ENCODE data around the gene UGT1A7.
"Not testable (repeated sequence)": the region's sequence is repeated elsewhere in the genome, so short reads cannot be mapped to it uniquely, and the experiment has no call there.

The UGT1A7 gene

DNA sequence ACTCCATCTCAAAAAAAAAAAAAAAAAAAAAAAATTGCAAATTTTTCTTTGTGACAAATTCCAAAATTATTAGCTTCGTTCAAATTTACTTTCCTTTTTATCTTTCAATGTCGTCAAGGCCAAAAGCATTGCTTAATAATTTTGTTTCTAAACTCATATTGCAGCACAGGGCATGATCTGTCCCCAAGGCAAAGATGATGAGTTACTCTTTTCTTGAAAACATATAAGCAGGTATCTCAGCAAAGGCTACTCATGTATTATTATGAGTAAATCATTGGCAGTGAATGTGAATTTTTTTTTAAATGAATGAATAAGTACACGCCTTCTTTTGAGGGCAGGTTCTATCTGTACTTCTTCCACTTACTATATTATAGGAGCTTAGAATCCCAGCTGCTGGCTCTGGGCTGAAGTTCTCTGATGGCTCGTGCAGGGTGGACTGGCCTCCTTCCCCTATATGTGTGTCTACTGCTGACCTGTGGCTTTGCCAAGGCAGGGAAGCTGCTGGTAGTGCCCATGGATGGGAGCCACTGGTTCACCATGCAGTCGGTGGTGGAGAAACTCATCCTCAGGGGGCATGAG is at the start of gene UGT1A7:
Gene UGT1A7, plus strand, starts transcription at position 381 of the 579 bp plus-strand sequence. Its CDS starts 37 bp downstream, at position 418.
- no peak for DNase-seq

DNA sequence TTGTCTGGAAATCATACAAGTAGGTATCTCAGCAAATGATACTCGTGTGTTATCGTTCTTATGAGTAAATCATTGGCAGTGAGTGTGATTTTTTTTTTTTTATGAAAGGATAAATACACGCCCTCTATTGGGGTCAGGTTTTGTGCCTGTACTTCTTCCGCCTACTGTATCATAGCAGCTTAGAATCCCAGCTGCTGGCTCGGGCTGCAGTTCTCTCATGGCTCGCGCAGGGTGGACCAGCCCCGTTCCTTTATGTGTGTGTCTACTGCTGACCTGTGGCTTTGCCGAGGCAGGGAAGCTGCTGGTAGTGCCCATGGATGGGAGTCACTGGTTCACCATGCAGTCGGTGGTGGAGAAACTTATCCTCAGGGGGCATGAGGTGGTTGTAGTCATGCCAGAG is 45.4 kb upstream of the UGT1A7 start, which contains the start of gene UGT1A10:
Gene UGT1A10, plus strand, starts transcription at position 143 of the 400 bp plus-strand sequence. Its CDS starts 75 bp downstream, at position 218.
- DNase-seq: not testable (repeated sequence)

DNA sequence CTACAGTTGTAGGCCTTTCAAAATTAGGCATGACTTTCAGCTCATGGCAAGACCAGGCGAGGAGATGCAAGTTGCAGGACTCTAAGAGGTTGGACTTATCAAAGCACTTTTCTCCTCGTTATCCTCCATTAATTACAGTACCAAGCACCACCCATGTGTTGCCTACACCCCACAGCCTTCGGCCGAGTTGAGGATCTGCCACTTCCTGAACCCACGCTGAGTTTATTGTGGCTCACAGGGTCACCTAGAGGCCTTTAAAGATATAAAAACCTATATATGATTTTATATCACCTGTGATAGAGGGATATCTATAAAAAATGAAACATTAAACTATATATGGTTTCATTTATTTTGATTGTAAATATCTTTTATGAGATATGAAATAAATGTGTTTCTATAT is 42.9 kb upstream of the UGT1A7 start:
- no peak for DNase-seq

DNA sequence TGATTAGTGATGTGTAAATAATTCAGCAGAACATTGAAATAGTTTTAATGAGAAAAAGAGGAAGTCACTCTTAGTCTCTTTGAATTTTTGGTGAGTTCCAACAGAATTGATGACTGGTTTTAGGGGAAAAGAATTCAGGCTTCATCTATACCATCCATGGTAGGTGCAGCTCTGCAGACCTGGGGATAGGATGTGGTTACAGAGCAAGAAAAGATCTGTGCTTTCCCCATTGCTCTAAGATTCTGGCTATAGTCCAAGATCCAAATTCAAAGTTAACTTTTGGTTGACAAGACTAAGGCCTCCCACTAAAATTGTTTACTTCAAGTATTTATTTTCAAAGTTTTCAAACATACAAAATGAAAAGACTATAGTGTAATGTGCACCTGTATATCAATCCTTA is 41.8 kb upstream of the UGT1A7 start:
- no peak for DNase-seq

DNA sequence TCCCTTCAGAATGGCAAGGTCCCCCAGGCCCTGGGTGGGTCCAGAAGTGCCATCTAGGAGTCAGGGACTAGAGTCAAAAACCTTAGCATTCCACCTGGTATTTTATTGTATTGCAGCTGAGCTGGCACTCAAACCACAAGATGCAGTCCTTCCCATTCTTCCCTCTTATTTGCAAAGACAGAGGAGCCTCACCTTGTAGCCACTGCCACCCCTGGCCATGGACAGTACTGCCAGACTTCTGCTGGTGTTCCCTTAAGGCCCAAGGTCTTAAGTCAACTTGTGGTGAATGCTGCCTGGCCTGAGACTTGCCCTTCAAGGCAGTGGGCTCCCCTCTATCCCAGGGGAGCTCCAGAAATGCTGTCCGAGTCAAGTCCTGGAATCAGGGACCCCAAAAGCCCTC is 38.6 kb upstream of the UGT1A7 start:
- no peak for DNase-seq

DNA sequence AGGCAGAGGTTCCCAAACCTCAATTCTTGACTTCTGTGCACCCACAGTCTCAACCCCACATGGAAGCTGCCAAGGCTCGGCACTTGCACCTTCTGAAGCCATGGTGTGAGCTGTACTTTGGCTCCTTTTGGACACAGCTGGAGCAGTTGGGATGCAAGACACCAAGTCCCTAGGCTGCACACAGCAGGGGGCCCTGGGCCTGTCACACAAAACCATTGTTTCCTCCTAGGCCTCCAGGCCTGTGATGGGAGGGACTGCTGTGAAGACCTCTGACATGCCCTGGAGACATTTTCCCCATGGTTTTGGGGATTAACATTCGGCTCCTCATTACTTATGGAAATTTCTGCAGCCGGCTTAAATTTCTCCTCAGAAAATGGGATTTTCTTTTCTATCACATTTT is 35.7 kb upstream of the UGT1A7 start:
- not testable (repeated sequence) for DNase-seq

DNA sequence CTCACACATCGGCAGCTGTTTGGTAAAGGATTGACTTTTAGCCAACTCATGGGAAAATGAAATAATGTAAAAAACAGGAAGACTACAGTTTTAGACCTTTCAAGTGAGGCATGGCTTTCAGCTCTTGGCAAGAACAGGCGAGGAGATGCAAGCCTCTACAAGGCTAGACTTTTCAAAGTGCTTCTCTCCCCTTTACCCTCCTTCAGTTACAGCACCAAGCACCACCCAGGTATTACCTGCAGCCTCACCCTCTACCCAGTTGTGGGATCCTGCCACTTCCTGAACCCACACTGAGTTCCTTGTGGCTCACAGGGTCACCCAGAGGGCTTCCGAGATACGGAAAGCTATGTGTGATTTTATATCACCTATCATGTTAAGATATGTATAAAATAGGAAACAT is 30.7 kb upstream of the UGT1A7 start:
- no peak for DNase-seq

DNA sequence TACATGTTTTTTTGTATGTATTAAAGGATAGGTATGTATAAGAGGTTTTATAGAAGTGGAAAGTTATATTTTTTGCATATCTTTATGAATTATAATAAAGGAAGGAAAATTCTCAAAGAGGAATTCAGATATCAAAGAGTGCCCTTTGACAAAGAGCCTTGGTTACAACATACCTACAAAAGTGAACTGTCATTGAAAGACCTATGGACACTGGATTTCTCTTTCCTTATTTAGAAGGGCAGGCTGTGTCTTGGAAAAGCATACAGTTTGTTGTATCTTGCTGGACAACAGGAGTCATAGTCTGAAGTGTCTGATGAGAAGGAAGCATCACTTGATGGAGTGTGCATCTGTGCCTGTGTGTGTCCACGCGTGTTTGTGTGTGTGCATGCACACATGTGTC is 30.3 kb upstream of the UGT1A7 start:
- DNase-seq: no peak

DNA sequence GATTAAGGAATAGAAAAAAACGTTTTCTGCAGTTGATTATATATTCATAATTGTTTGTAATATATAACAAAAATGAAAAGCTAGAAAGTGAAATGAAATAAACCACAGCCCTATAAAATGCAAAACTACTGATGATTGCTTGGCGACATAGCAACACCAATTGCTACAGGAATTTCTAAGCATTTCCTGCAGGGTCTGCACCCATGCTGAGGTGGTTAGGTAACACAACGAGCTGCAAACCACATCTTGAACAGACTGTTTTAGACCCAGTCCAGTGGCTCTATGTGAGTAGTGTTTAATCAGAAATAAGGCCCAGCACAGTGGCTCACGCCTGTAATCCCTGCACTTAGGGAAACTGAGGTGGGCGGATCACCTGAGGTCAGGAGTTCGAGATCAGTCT is 27.2 kb upstream of the UGT1A7 start:
- no peak for DNase-seq

DNA sequence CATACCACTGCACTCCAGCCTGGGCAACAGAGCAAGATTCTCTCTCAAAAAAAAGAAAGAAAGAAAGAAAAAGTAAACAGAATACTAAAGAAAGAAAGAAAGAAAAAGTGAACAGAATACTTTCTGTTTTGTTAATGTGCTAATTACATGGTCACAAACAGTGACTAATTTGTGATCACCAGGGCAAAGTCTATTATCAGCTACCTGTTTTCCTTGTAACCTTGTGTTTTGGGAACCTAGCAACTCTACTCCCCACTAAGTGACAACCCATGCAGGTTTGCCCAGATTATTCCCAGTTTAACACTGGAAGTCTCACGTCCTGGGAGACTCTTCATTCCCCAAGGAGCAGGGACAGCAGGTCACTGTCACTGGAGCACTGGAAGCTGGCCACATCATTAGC is 26.7 kb upstream of the UGT1A7 start:
- no peak for DNase-seq

DNA sequence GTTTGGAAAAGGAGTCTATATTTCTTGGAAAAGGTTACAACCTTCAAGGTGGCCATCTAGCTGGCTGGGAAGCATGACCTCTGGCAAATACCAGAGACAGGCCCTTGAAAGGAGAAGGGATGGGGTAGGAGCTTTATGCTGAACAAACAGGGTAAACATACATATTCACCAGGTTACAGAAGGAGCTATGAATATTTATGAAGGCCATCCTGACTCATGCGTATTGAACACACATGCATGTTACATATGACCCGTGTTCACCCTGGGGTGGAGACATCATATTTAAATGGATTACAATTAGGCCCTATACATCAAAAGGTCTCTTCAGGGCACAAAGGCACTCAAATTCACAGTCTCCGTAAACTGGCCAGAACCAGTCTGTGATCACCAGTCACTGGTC is 25.8 kb upstream of the UGT1A7 start:
- not testable (repeated sequence) for DNase-seq

DNA sequence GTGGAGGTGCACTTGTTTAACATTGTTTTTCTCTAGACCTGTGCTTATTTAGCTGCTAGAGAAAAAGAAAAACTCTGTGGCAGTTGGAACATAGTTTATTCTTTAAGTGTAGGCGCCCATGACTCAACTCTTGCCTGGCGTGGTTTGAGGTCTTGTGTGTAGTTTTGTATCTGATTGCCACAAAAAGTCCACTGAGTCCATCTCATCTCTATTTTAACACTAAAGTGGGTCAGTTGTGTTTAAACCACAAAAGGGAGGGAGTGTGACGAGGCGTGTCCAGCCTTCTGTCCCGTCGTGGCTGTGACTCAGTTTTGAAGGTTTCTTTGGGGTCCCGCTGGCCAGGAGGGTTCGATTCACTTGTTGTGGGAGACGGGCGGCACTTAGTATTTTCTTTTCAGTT is 25.3 kb upstream of the UGT1A7 start:
- DNase-seq: no peak

DNA sequence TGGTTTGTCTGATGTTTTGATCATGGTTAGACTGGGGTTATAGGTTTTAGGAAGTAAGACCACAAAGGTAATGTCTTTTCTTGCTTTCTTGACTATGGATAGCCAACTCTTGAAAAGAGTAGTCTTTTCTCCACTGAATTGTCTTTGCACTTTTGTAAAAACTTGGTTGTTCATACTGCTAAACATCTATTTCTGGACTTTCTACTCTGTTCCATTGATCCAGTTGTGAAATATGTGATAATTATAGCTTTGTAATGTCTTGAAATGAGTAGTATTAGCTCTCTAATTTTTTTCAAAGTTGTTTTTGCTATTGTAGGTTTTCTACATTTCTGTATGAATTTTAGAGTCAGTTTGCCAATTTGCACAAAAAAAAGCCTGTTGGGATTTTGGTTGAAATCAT is 23.1 kb upstream of the UGT1A7 start:
- DNase-seq: no peak

DNA sequence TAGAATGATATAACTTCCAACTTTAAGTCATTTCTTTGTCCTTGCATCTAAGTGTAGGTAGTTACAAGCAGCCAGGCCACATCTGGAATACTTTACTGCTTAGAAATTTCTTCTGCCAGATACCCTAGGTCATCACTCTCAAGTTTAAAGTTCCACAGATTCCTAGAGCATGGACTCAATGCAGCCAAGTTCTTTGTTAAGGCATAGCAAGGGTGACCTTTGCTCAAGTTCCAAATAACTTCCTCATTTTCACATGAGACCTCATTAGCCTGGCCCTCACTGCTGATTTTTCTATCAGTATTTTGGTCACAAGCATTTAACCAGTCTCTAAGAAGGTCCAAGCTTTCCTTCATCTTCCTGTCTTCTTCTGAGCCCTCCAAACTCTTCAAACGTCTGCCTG is 17.8 kb upstream of the UGT1A7 start:
- no peak for DNase-seq

DNA sequence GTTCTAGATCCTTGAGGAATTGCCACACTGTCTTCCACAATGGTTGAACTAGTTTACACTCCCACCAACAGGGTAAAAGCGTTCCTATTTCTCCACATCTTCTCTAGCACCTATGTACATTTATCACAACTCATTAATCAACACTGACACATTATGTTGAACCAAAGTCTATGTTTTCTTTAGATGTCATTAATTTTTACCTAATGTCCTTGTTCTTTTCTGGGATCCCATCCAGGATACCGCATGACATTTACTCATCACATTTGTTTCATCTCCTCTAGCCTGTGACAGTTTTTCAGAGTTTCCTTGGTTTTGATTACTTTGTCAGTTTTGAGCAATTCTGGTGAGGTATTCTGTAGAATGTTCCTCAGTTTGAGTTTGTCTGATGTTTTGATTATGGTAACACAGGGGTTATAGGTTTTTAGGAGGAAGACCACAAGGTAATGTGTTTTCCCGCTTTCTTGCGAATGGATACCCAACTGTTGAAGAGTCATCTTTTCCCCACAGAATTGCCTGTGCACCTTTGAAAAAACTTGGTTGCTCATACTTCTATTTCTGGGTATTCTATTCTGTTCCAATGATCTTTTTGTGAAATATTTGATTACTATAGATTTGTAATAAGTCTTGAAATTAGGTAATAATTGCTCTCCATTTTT is 13.0 kb upstream of the UGT1A7 start:
- no peak for DNase-seq

DNA sequence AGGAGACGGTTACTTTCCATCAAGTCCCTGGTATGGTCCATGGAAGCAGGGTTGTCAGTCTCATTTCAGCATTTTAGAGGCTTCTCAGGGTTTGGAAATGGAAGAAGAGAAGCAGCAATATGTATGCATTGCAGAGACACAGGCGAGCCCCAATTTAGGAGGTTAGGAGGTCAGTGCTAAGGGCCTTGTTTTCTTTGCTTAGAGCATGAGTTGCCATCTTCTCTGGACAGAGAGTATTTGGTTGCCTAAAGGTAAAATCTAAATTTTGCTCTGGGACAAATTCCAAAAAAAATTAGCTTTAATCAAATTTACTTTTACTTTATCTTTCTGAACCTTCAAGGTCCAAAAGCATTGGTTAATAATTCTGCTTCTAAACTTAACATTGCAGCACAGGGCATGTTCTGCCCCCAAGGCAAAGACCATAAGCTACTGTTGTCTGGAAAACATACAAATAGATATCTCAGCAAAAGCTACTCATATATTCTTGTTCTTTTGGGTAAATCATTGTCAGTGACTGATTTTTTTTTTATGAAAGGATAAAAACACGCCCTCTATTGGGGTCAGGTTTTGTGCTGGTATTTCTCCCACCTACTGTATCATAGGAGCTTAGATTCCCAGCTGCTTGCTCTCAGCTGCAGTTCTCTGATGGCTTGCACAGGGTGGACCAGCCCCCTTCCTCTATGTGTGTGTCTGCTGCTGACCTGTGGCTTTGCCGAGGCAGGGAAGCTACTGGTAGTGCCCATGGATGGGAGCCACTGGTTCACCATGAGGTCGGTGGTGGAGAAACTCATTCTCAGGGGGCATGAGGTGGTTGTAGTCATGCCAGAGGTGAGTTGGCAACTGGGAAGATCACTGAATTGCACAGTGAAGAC is 10.2 kb upstream of the UGT1A7 start, which contains the start of gene UGT1A9:
Gene UGT1A9, plus strand, starts transcription at position 609 of the 872 bp plus-strand sequence. Its CDS starts 37 bp downstream, at position 646.
- no peak for DNase-seq

DNA sequence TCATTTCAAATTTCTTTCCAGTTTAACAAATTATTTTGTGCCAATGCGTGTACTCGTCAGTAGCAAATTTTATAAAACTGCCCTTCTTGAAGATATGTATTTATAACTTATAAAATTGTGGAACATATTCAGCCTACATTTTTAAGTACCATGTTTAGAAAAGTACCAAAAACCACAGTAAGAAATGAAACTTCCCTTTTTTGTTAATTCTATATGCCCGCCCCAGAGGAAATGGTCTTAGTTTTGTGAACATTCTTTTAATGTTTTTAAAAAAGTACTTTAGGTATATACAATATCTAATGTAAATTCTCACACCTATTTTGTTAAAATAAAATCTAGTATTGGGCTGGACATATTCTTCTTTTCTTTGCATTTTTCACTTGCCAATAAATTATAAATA is 8.8 kb upstream of the UGT1A7 start:
- DNase-seq: no peak

DNA sequence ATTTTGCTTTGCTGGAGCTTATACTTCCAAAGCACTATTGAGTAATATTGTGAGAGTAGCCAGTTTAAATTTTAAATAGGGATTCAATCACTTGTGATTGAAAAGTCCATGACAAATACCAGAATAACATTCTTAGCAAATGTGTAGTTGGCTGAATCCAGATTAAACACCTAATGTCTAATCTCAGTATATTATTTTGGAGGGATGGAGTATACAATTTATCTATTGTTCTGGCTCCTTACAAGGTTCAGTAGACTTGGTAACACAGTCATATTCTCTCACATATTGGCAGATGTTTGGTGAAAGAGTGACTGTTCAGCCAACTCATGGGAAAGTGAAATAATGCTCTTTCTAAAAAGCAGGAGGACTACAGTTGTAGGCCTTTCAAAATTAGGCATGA is 7.8 kb upstream of the UGT1A7 start:
- DNase-seq: no peak

DNA sequence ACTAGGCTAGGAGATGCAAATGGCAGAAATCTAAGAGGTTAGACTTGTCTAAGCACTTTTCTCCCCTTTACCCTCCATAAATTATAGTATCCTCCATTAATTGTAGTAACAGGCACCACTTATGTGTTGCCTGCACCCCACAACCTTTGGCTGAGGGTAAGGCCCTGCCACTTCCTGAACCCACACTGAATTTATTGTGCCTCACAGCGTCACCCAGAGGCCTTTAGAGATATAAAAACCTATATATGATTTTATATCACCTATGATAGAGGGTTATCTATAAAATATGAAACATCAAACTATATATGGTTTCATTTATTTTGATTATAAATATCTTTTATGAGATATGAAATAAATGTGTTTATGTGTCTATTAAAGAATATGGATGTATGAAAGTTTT is 7.4 kb upstream of the UGT1A7 start:
- DNase-seq: no peak

DNA sequence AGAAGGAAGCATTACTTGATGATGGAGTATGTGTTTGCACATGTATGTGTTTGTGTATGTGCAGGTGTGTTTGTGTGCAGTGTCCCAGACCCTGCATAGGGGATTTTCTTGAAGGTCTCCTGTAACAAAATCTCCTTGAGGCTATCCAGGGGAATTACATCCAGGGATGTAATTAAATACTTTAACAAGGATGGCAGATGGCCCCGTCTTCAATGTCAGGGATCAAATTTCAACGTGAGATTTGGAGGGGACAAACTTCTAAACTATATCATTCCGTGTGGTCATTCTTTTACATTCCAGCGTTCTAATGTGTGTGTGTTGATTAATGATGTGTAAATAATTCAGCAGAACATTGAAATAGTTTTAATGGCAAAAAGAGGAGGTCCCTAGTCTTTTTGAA is 6.7 kb upstream of the UGT1A7 start:
- no peak for DNase-seq

DNA sequence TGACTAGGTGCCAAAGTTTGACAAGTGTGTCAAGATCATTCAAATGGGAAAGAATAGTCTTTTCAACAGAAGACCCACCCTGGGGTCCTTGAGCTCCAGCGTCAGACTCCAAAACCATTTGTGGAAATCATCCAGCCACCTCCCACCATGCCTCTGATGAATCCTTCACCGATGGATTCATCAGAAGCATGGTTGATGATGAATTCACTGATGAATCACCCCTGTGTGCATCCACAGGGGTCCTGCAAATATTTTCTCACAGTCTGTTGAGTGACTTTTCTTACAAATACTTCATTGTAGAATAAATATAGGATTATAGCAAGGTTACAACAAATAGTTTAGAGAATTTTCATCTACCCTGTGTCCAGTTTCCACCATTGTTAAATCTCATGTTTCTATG is 5.7 kb upstream of the UGT1A7 start:
- DNase-seq: no peak

DNA sequence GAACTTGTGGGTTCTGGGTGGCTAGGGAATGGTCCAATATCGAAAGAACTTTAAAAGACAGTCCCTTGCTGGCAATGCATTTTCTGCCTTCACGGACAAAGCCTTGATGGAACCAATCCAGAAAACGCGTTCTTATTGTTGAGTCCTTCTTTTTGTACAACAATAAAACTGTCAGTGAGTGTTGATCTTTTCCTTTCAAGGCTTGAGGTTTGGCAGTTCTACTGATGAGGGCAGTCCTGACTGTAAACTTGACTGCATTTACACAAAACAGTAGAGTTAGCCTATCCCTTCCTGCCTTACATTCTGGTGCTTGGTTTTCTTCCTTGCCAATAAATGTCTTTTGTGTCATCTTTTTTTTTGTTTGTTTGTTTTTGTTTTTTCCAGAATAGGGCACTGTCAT is 2.5 kb upstream of the UGT1A7 start:
- DNase-seq: no peak

DNA sequence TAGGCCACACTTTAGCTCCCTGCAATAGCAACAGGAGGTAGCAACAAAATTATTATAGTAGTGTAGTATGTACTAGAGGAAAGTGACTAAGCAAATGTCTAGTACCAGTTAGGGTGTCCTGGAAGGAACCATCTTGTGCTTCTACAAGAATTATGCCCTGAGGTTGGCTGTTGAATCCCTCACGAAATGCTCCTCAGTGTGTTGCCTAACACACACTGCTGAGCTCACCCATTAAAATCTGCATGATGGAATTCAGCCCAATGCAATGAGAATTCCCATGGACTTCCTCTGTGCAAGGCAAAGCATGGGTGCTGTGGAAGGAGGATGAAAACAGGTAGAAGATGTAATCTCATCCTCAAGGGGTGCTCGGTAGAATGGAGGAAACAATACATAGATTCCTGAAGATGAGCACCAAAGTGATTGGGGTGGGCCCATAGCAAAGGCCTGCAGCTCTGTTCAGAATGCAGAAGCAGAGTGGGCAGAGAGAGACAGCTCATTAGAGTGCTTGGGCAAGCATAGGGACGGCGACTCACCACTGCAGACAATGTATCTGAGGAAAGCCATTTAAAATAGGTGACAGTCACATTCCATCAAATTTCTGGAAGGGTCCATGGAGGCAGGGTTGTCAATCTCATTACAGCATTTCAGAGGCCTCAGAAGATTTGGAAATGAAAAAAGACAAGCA is 1.2 kb upstream of the UGT1A7 start:
- DNase-seq: no peak

Data from activated effector memory CD4-positive, alpha-beta T cell treated with Interleukin-2 at 50 U/mL for 16 hours (primary cell).